ENCODE results near the gene ACACB.

Gene ACACB

DNA sequence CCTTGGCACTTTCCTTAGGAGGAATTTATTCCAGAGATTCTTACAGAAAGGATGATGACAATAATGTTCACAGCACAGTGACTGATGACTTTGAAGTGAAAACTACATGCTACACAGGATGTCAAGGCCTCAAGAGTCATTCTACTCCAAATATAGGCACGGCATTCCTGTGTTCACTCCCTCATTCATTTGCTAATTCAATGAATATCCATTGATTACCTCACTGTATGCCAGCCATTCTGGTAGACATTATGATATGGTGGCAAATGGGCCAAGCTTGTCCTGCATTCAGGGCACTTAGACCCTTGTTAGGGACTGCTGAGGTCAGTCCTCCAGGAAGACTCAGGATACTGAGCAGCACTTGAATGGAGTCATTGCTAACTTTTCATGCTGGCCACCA, 144.7 kb downstream of the ACACB start:
- Histone ChIP-seq H3K4me1 (ENCODE audit: control insufficient read depth, insufficient read depth, low read length) (no peaks in the 10 kb centered on the region), H3K27me3 (ENCODE audit: control insufficient read depth, insufficient read depth, low read length, poor library complexity, severe bottlenecking) (no peaks in the 10 kb centered on the region), H3K27ac (ENCODE audit: insufficient read depth, low read depth, low read length, poor library complexity, severe bottlenecking) (no peak overlapping the region), H3K4me3 (ENCODE audit: insufficient read depth, low read depth, low read length) (no peak overlapping the region), H3K36me3 (ENCODE audit: control insufficient read depth, insufficient read depth, low read length) (no peaks in the 10 kb centered on the region), H3K9me3 (ENCODE audit: control insufficient read depth, low read length) (no peaks in the 10 kb centered on the region)
- WGBS, 2 experiments = 84 to 89% methylated on average over 1 of the region's 1 CpG

- H3K27me3 ChIP-seq (ENCODE audit: control insufficient read depth, insufficient read depth, low read length, poor library complexity, severe bottlenecking) = no peaks in the 10 kb centered on the region
- no peaks in the 10 kb centered on the region for H3K36me3 ChIP-seq (ENCODE audit: control insufficient read depth, insufficient read depth, low read length)
- H3K9me3 ChIP-seq (ENCODE audit: control insufficient read depth, low read length) = no peaks in the 10 kb centered on the region
- no peak overlapping the region for H3K4me3 ChIP-seq (ENCODE audit: insufficient read depth, low read depth, low read length)
- no peak overlapping the region for H3K27ac ChIP-seq (ENCODE audit: insufficient read depth, low read depth, low read length, poor library complexity, severe bottlenecking)
- no peaks in the 10 kb centered on the region for H3K4me1 ChIP-seq (ENCODE audit: control insufficient read depth, insufficient read depth, low read length)
- WGBS, 2 experiments = 91 to 93% methylated on average over 2 of the region's 2 CpGs
These were observed 145.6 kb downstream of the ACACB start for GRCh38 chr12:109261939-109262338.

- Histone ChIP-seq H3K27ac (ENCODE audit: insufficient read depth, low read depth, low read length, poor library complexity, severe bottlenecking) (no peak overlapping the region), H3K27me3 (ENCODE audit: control insufficient read depth, insufficient read depth, low read length, poor library complexity, severe bottlenecking) (no peaks in the 10 kb centered on the region), H3K4me1 (ENCODE audit: control insufficient read depth, insufficient read depth, low read length) (no peaks in the 10 kb centered on the region), H3K4me3 (ENCODE audit: insufficient read depth, low read depth, low read length) (no peak overlapping the region), H3K9me3 (ENCODE audit: control insufficient read depth, low read length) (no peaks in the 10 kb centered on the region), H3K36me3 (ENCODE audit: control insufficient read depth, insufficient read depth, low read length) (no peaks in the 10 kb centered on the region)
- 89 to 91% methylated on average over 3 of the region's 3 CpGs for WGBS, 2 experiments
These were observed 147.1 kb downstream of the ACACB start for GRCh38 chr12:109263439-109263838.

GRCh38 chr12:109264095-109264942, 147.9 kb downstream of the ACACB start:
- no peak overlapping the region for H3K27ac ChIP-seq (ENCODE audit: insufficient read depth, low read depth, low read length, poor library complexity, severe bottlenecking)
- 41% methylated on average over 23 of the region's 23 CpGs for WGBS, 2 experiments
- H3K4me1 ChIP-seq (ENCODE audit: control insufficient read depth, insufficient read depth, low read length) = no peaks in the 10 kb centered on the region
- no peaks in the 10 kb centered on the region for H3K27me3 ChIP-seq (ENCODE audit: control insufficient read depth, insufficient read depth, low read length, poor library complexity, severe bottlenecking)
- H3K9me3 ChIP-seq (ENCODE audit: control insufficient read depth, low read length) = no peaks in the 10 kb centered on the region
- no peak overlapping the region for H3K4me3 ChIP-seq (ENCODE audit: insufficient read depth, low read depth, low read length)
- H3K36me3 ChIP-seq (ENCODE audit: control insufficient read depth, insufficient read depth, low read length) = no peaks in the 10 kb centered on the region

DNA sequence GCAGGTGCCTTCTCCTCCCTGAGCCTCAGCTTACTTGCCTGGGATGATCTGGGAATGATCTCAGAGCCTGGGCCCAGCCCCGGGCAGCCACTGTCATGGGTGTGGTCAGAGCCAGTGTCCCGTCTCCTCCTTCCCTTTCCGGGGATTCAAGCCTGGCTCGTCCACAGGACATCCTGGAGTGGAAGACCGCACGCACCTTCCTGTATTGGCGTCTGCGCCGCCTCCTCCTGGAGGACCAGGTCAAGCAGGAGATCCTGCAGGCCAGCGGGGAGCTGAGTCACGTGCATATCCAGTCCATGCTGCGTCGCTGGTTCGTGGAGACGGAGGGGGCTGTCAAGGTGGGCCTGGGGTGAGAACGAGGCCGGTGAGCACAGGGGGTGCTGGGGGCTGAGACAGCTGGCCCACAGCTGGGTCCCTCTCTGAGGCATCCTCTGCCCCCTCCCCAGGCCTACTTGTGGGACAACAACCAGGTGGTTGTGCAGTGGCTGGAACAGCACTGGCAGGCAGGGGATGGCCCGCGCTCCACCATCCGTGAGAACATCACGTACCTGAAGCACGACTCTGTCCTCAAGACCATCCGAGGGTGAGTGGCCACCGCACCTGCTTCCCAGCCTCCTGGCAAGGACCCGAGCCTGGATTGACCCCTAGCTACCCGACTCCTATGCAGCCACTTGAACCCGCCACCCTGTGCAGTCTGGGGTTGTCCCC, 148.7 kb downstream of the ACACB start:
- H3K27ac ChIP-seq (ENCODE audit: insufficient read depth, low read depth, low read length, poor library complexity, severe bottlenecking) = no peak overlapping the region
- no peaks in the 10 kb centered on the region for H3K36me3 ChIP-seq (ENCODE audit: control insufficient read depth, insufficient read depth, low read length)
- no peak overlapping the region for H3K4me3 ChIP-seq (ENCODE audit: insufficient read depth, low read depth, low read length)
- H3K9me3 ChIP-seq (ENCODE audit: control insufficient read depth, low read length) = no peaks in the 10 kb centered on the region
- H3K27me3 ChIP-seq (ENCODE audit: control insufficient read depth, insufficient read depth, low read length, poor library complexity, severe bottlenecking) = no peaks in the 10 kb centered on the region
- WGBS, 2 experiments = 94% methylated on average over 27 of the region's 27 CpGs
- H3K4me1 ChIP-seq (ENCODE audit: control insufficient read depth, insufficient read depth, low read length) = no peaks in the 10 kb centered on the region

DNA sequence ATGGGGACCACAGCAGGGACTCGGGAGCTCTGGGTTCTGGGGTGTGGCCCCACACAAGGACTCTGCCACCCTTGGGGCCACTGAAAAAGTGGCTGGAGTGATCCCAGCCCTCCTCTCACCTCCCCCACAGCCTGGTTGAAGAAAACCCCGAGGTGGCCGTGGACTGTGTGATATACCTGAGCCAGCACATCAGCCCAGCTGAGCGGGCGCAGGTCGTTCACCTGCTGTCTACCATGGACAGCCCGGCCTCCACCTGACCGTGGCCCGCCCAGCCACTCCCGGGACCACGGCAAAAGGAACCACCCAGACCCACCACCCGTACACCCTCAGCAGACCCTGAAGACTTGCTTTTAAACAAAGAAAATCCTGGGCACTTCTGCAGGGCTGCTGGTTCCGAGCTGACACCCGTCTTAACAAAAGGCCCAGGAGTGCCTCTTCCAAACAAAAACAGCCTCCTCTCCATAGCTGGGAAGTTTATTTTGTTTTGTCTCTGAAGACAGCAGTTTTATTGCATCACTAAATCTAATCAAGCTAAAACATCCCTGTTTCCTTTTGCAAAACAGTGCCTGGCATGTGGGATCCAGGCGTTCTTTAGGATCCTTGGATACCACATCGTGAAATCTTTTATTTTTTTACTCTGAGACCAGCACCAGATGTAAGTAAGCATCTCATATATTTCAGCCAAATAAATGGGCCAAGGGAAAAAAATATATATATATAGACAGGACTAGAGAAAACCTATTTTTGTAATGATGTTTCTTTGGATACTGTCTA, 149.9 kb downstream of the ACACB start:
- Histone ChIP-seq H3K4me3 (ENCODE audit: insufficient read depth, low read depth, low read length) (no peak overlapping the region), H3K4me1 (ENCODE audit: control insufficient read depth, insufficient read depth, low read length) (no peaks in the 10 kb centered on the region), H3K27me3 (ENCODE audit: control insufficient read depth, insufficient read depth, low read length, poor library complexity, severe bottlenecking) (no peaks in the 10 kb centered on the region), H3K27ac (ENCODE audit: insufficient read depth, low read depth, low read length, poor library complexity, severe bottlenecking) (no peak overlapping the region), H3K9me3 (ENCODE audit: control insufficient read depth, low read length) (no peaks in the 10 kb centered on the region), H3K36me3 (ENCODE audit: control insufficient read depth, insufficient read depth, low read length) (no peaks in the 10 kb centered on the region)
- WGBS, 2 experiments = 87 to 88% methylated on average over 16 of the region's 16 CpGs

GRCh38 chr12:109267361-109267760, 151.0 kb downstream of the ACACB start:
- no peaks in the 10 kb centered on the region for H3K27me3 ChIP-seq (ENCODE audit: control insufficient read depth, insufficient read depth, low read length, poor library complexity, severe bottlenecking)
- no peaks in the 10 kb centered on the region for H3K4me1 ChIP-seq (ENCODE audit: control insufficient read depth, insufficient read depth, low read length)
- 91 to 92% methylated on average over 14 of the region's 14 CpGs for WGBS, 2 experiments
- no peaks in the 10 kb centered on the region for H3K9me3 ChIP-seq (ENCODE audit: control insufficient read depth, low read length)
- H3K27ac ChIP-seq (ENCODE audit: insufficient read depth, low read depth, low read length, poor library complexity, severe bottlenecking) = no peak overlapping the region
- H3K36me3 ChIP-seq (ENCODE audit: control insufficient read depth, insufficient read depth, low read length) = no peaks in the 10 kb centered on the region
- H3K4me3 ChIP-seq (ENCODE audit: insufficient read depth, low read depth, low read length) = no peak overlapping the region

DNA sequence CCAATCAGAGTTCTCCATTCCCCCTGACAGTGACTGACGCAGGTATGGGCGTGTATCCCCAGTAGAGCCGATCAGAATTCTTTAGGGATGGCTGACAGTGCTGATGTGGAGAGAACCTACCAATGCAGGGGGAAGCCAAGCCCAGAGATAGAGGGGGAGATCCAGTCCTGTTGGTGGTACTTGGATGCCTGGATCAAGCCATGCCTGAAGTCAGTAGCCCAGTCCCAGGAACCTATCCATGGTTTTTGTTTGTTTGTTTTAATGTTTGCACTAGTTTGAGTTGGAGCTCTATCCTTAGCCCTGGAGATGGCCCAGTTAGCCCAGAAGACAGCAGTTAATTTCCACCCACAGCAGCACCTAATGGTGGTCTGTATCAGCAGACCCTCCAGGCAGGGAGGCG, 152.5 kb downstream of the ACACB start:
- Histone ChIP-seq H3K36me3 (ENCODE audit: control insufficient read depth, insufficient read depth, low read length) (no peaks in the 10 kb centered on the region), H3K4me3 (ENCODE audit: insufficient read depth, low read depth, low read length) (no peak overlapping the region), H3K27ac (ENCODE audit: insufficient read depth, low read depth, low read length, poor library complexity, severe bottlenecking) (no peak overlapping the region), H3K9me3 (ENCODE audit: control insufficient read depth, low read length) (no peaks in the 10 kb centered on the region), H3K4me1 (ENCODE audit: control insufficient read depth, insufficient read depth, low read length) (no peaks in the 10 kb centered on the region), H3K27me3 (ENCODE audit: control insufficient read depth, insufficient read depth, low read length, poor library complexity, severe bottlenecking) (no peaks in the 10 kb centered on the region)
- WGBS, 2 experiments = 90% methylated on average over 4 of the region's 4 CpGs

DNA sequence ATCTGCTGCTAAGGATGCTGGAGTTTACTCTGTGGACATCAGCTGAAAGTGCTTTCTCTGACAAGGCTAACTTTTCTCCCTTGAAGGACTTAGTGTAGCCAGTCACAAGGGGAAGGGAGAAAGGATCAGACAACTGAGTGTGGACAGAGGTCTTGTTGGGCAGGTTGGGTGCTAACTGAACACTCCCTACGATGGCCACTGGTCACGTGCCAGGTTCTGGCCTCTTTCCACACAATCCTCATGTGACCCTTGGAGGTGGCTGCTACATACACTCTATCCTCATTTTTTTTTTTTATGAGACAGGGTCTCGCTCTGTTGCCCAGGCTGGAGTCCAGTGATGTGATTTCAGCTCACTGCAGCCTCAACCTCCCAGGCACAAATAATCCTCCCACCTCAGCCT, 153.0 kb downstream of the ACACB start:
- Histone ChIP-seq H3K4me3 (ENCODE audit: insufficient read depth, low read depth, low read length) (no peak overlapping the region), H3K27ac (ENCODE audit: insufficient read depth, low read depth, low read length, poor library complexity, severe bottlenecking) (no peak overlapping the region), H3K27me3 (ENCODE audit: control insufficient read depth, insufficient read depth, low read length, poor library complexity, severe bottlenecking) (no peaks in the 10 kb centered on the region), H3K9me3 (ENCODE audit: control insufficient read depth, low read length) (no peaks in the 10 kb centered on the region), H3K4me1 (ENCODE audit: control insufficient read depth, insufficient read depth, low read length) (no peaks in the 10 kb centered on the region), H3K36me3 (ENCODE audit: control insufficient read depth, insufficient read depth, low read length) (no peaks in the 10 kb centered on the region)
- WGBS, 2 experiments = 91 to 92% methylated on average over 3 of the region's 3 CpGs

DNA sequence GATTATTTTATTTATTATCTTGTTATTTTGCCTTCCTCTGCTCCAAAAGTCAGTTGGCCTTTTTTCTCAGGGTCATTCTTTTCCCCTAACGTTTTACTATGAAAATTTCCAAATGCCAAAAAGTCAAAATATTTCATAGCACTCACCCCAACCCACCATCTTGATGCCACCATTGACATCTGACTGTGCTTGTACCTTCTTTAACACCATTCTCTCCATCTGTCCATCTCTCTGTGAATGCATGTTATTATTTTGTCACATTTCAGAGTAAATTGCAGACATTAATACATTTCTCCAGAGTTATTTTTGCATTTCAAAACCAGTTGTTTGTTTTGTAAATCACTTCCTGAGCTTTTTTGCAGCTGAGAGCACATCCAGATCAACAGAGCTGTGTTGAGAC, 154.1 kb downstream of the ACACB start:
- no peaks in the 10 kb centered on the region for H3K4me1 ChIP-seq (ENCODE audit: control insufficient read depth, insufficient read depth, low read length)
- no peaks in the 10 kb centered on the region for H3K9me3 ChIP-seq (ENCODE audit: control insufficient read depth, low read length)
- no peak overlapping the region for H3K4me3 ChIP-seq (ENCODE audit: insufficient read depth, low read depth, low read length)
- H3K27ac ChIP-seq (ENCODE audit: insufficient read depth, low read depth, low read length, poor library complexity, severe bottlenecking) = no peak overlapping the region
- H3K27me3 ChIP-seq (ENCODE audit: control insufficient read depth, insufficient read depth, low read length, poor library complexity, severe bottlenecking) = no peaks in the 10 kb centered on the region
- 0% methylated on average over 1 of the region's 1 CpG for WGBS, 2 experiments
- no peaks in the 10 kb centered on the region for H3K36me3 ChIP-seq (ENCODE audit: control insufficient read depth, insufficient read depth, low read length)

Measured in ectodermal cell (in vitro differentiated cells).